Glutamatergic neuron (in vitro differentiated cells): ENCODE data around the gene EBNA1BP2. TPM values are rescaled to one million over a fixed set of nuclear protein-coding genes. Genes with fewer than 3 reads are reported as not detected.
A peak's percentile ranks its signal among the peaks of the same experiment; 100 is the strongest.

Source experiments
- DNase-seq: peaks from one replicate; pipeline ENCODE4 v3.0.0; 2022
- H3K27ac Mint-ChIP-seq: one replicate; pipeline ENCODE4 v1.8.0; 2020; ENCODE audit warnings: mild to moderate bottlenecking, mixed read lengths, inconsistent platforms; ENCODE audit not compliant: unreplicated experiment
- H3K27me3 Mint-ChIP-seq: one replicate; pipeline ENCODE4 v1.8.0; 2020; ENCODE audit warnings: mild to moderate bottlenecking, moderate library complexity, mixed read lengths, inconsistent platforms; ENCODE audit not compliant: unreplicated experiment
- H3K36me3 Mint-ChIP-seq: one replicate; pipeline ENCODE4 v1.8.0; 2020; ENCODE audit warnings: mild to moderate bottlenecking, mixed read lengths, inconsistent platforms; ENCODE audit not compliant: unreplicated experiment
- H3K4me1 Mint-ChIP-seq: one replicate; pipeline ENCODE4 v1.8.0; 2020; ENCODE audit warnings: mild to moderate bottlenecking, low read depth, mixed read lengths, inconsistent platforms; ENCODE audit not compliant: unreplicated experiment
- H3K4me3 Mint-ChIP-seq: one replicate; pipeline ENCODE4 v1.8.0; 2020; ENCODE audit warnings: mild to moderate bottlenecking, mixed read lengths, inconsistent platforms; ENCODE audit not compliant: unreplicated experiment
- H3K9me3 Mint-ChIP-seq: one replicate; pipeline ENCODE4 v1.8.0; 2020; ENCODE audit warnings: mild to moderate bottlenecking, moderate library complexity, mixed read lengths, inconsistent platforms; ENCODE audit not compliant: unreplicated experiment
- total RNA-seq: library from RNA; stranded (reverse); fragmentation: NEBNext Ultra II Directional; extraction: Animal tissue kit (Norgen Biotek cat#: 25700); gene quantifications from one replicate; pipeline ENCODE4 v1.2.1, GENCODE V29; 2021; ENCODE audit not compliant: unreplicated experiment
- TF ChIP-seq, protein P1 (sequence below): fragments of 200-600 bp; sonication (generic); IDR thresholded peaks from one replicate; pipeline ENCODE4 v1.5.0; 2021; ENCODE audit not compliant: partially characterized antibody, unreplicated experiment

The EBNA1BP2 gene
- total RNA-seq, 1 donor from 2014 or later = 31.3 TPM

DNA sequence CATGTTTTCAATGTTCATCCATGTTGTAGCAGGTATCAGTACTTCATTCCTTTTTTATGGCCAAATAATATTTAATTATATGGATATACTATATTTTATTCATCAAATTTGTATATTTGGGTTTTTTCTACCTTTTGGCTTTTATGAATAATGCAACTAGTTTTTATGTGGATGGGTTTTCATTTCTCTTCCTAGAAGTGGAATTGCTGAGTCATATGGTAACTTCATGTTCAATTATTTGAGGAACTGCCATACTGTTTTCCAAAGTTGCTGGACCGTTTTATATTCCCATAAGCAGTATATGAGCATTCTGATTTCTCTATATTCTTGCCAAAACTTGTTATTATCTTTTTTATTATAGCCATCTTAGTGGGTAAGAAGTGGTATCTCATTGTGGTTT, 16.0 kb upstream of the EBNA1BP2 start:
- Mint-ChIP-seq H3K27ac (no peak overlapping the region), H3K4me1 (peaks cover 12% of the 10 kb centered on the region), H3K27me3 (peaks cover 6% of the 10 kb centered on the region), H3K9me3 (peaks cover 10% of the 10 kb centered on the region), H3K4me3 (no peak overlapping the region), H3K36me3 (peaks cover 23% of the 10 kb centered on the region)
- no peak for DNase-seq
- TF ChIP-seq, protein P1, sequence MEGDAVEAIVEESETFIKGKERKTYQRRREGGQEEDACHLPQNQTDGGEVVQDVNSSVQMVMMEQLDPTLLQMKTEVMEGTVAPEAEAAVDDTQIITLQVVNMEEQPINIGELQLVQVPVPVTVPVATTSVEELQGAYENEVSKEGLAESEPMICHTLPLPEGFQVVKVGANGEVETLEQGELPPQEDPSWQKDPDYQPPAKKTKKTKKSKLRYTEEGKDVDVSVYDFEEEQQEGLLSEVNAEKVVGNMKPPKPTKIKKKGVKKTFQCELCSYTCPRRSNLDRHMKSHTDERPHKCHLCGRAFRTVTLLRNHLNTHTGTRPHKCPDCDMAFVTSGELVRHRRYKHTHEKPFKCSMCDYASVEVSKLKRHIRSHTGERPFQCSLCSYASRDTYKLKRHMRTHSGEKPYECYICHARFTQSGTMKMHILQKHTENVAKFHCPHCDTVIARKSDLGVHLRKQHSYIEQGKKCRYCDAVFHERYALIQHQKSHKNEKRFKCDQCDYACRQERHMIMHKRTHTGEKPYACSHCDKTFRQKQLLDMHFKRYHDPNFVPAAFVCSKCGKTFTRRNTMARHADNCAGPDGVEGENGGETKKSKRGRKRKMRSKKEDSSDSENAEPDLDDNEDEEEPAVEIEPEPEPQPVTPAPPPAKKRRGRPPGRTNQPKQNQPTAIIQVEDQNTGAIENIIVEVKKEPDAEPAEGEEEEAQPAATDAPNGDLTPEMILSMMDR = no peak

DNA sequence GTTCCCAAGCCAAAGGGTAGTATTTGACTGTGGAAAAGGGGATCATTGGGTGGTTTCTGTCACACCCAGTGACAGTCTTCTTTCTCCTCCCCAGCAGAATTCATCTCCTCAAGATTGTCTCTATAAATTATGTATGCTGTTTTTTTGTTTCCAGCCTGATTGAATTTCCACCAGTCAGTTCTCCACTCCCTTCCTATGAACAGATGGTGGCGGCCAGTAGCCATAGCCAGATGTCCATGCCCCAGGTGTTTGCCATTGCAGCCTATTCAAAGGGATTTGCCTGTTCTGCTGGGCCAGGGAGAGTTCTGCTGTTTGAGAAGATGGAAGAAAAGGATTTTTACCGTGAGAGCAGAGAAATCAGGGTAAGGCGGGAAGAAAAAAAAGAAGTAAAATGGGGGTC, 12.9 kb upstream of the EBNA1BP2 start:
- DNase-seq = peak; percentile 78
- H3K27ac Mint-ChIP-seq = peak overlapping the region; percentile 98

DNA sequence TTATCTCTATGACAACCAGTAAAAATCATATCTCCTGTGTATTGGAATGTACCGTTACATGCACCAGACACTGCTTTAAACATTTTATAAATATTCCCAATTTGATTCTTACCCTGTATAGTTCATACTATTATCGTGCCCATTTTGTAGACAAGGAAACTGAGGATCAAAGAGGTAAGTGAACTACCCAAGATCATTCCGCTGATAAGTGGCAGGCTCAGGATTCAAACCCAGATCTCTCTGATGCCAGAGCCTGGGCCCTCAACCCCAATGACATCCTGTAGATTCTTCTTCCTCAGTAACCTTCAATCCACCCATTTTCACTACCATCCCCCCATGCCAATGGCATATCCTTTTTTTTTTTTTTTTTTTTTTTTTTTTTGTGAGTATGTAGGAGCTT, 12.3 kb upstream of the EBNA1BP2 start:
- no peak overlapping the region for H3K4me3 Mint-ChIP-seq
- H3K27ac Mint-ChIP-seq = peak overlapping the region; percentile 98
- no peak for DNase-seq
- peaks cover 13% of the 10 kb centered on the region for H3K4me1 Mint-ChIP-seq
- TF ChIP-seq, protein P1 = no peak
- H3K27me3 Mint-ChIP-seq = peaks cover 6% of the 10 kb centered on the region
- H3K9me3 Mint-ChIP-seq = peaks cover 8% of the 10 kb centered on the region
- H3K36me3 Mint-ChIP-seq = peaks cover 4% of the 10 kb centered on the region

More for the DNA sequence above, 12.9 kb upstream of the EBNA1BP2 start:
- Mint-ChIP-seq H3K27me3 (peaks cover 6% of the 10 kb centered on the region), H3K9me3 (peaks cover 8% of the 10 kb centered on the region), H3K4me3 (peak overlapping the region; percentile 81), H3K4me1 (peaks cover 13% of the 10 kb centered on the region), H3K36me3 (peaks cover 10% of the 10 kb centered on the region)
- TF ChIP-seq, protein P1 = no peak

GRCh38 chr1:43177691-43178090, 5.6 kb upstream of the EBNA1BP2 start:
- peaks cover 3% of the 10 kb centered on the region for H3K36me3 Mint-ChIP-seq
- DNase-seq = no peak
- TF ChIP-seq, protein P1 = no peak
- H3K4me1 Mint-ChIP-seq = peaks cover 11% of the 10 kb centered on the region
- peaks cover 4% of the 10 kb centered on the region for H3K27me3 Mint-ChIP-seq
- no peaks in the 10 kb centered on the region for H3K9me3 Mint-ChIP-seq
- no peak overlapping the region for H3K4me3 Mint-ChIP-seq
- no peak overlapping the region for H3K27ac Mint-ChIP-seq

DNA sequence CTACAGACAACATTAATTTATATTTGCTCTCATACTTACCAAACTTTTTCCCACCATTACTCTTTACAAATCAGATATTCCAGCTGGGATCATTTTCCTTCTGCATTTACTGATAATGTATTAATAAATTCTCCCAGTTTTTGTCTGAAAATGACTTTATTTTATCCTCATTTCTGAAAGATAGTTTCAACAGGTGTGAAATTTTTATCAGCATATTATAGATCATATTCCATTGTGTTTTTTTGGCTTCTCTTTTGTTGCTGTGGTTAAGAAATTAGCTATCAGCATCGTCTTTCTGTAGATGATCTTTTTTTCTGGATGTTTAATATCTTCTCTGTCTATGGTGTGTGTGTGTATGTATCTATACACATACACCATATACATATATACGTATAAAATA, 2.8 kb upstream of the EBNA1BP2 start:
- DNase-seq = no peak

More for the DNA sequence above, 2.8 kb upstream of the EBNA1BP2 start:
- Mint-ChIP-seq H3K36me3 (peaks cover 3% of the 10 kb centered on the region), H3K27ac (no peak overlapping the region), H3K4me3 (no peak overlapping the region), H3K4me1 (peaks cover 14% of the 10 kb centered on the region), H3K9me3 (no peaks in the 10 kb centered on the region), H3K27me3 (peaks cover 4% of the 10 kb centered on the region)
- TF ChIP-seq, protein P1 = no peak
